Mucosa of descending colon (tissue), 3 donors: ENCODE data around the gene NUDT4. TPM values are rescaled to one million over a fixed set of nuclear protein-coding genes. Genes with fewer than 3 reads are reported as not detected.
A peak's percentile ranks its signal among the peaks of the same experiment; 100 is the strongest.
"Not testable (repeated sequence)": the region's sequence is repeated elsewhere in the genome, so short reads cannot be mapped to it uniquely, and the experiment has no call there.

ENCODE experiments used
- ATAC-seq: fragments of 200-7000 bp; cut with Tn5 transposase; one replicate; pipeline ENCODE4 v1.9.1; 2020; ENCODE audit warnings: mild to moderate bottlenecking, moderate library complexity
- DNase-seq, 3 donors: peaks; one replicate each; pipeline ENCODE4 v3.0.0-alpha.2; 2020
- H3K36me3 ChIP-seq: fragments of 200-600 bp; one replicate; pipeline ENCODE4 v1.8.0; 2021; ENCODE audit warnings: low read depth, mild to moderate bottlenecking
- H3K4me1 ChIP-seq: fragments of 200-600 bp; one replicate; pipeline ENCODE4 v1.8.0; 2021; ENCODE audit warnings: low read depth, mild to moderate bottlenecking
- H3K4me3 ChIP-seq: fragments of 200-600 bp; one replicate; pipeline ENCODE4 v1.8.0; 2021; ENCODE audit warnings: mild to moderate bottlenecking
- H3K9me3 ChIP-seq: fragments of 200-600 bp; one replicate; pipeline ENCODE4 v1.8.0; 2021; ENCODE audit warnings: mild to moderate bottlenecking
- CTCF ChIP-seq: fragments of 200-600 bp; IDR thresholded peaks from one replicate; pipeline ENCODE4 v1.8.0; 2022; ENCODE audit warnings: antibody characterized with exemption, mild to moderate bottlenecking
- intact Hi-C, 2 donors: fragments of 100-400 bp; cut with DNase I in 1 of 2; cut with micrococcal nuclease in 1 of 2; formaldehyde crosslinking; loops; one replicate each; pipeline versions ENCODE4 v1.11.0 to v1.11.1; 2022; cut with DNase I, micrococcal nuclease
- total RNA-seq, 3 donors: library from RNA; stranded (reverse); fragmentation: NEBNext Ultra II Directional in 2 of 3; extraction: Animal tissue kit (Norgen Biotek cat#: 25700) in 2 of 3; gene quantifications; one replicate each; pipeline versions ENCODE4 v1.2.1 to v1.2.4, GENCODE V29; 2021 to 2023
- donor health status: DM: no; HTN: no; CAD: no; lungs with moderate emphysema.
- donor health status: DM: no; HTN: no; CAD: no.
- donor health status: DM: no; HTN: yes; CAD: no.

Gene NUDT4
- total RNA-seq, 3 donors from 2014 or later = 76.9 to 136 (median 121) TPM

GRCh38 chr12:93369505-93369904 lies 8.2 kb upstream of the NUDT4 start:
- DNase-seq (no peak), ATAC-seq (no peak)
- TF ChIP-seq CTCF = no peak
- intact Hi-C loops = no loop called here
- H3K9me3 ChIP-seq = no peaks in the 10 kb centered on the region
- no peak overlapping the region for H3K4me3 ChIP-seq
- H3K36me3 ChIP-seq = no peaks in the 10 kb centered on the region
- peaks cover 10% of the 10 kb centered on the region for H3K4me1 ChIP-seq

GRCh38 chr12:93370947-93371346 lies 6.8 kb upstream of the NUDT4 start:
- Histone ChIP-seq H3K4me1 (peaks cover 12% of the 10 kb centered on the region), H3K9me3 (no peaks in the 10 kb centered on the region), H3K36me3 (no peaks in the 10 kb centered on the region), H3K4me3 (no peak overlapping the region)
- no peak for TF ChIP-seq CTCF
- intact Hi-C loops = no loop called here
- no peak for ATAC-seq
- no peak for DNase-seq

- TF ChIP-seq CTCF = no peak
- peak; percentile 17 for ATAC-seq
- H3K4me3 ChIP-seq = no peak overlapping the region
- DNase-seq = peak in 1 of 3 donors; percentile 56
- intact Hi-C loops = no loop called here
- H3K36me3 ChIP-seq = no peaks in the 10 kb centered on the region
- no peaks in the 10 kb centered on the region for H3K9me3 ChIP-seq
- H3K4me1 ChIP-seq = peaks cover 13% of the 10 kb centered on the region
Observed at GRCh38 chr12:93373961-93374656, 3.6 kb upstream of the NUDT4 start.

GRCh38 chr12:93375906-93376305 lies 1.8 kb upstream of the NUDT4 start:
- TF ChIP-seq CTCF = no peak
- H3K4me3 ChIP-seq = no peak overlapping the region
- H3K36me3 ChIP-seq = no peaks in the 10 kb centered on the region
- no peak for ATAC-seq
- no peaks in the 10 kb centered on the region for H3K9me3 ChIP-seq
- intact Hi-C loops = no loop called here
- peaks cover 17% of the 10 kb centered on the region for H3K4me1 ChIP-seq
- DNase-seq = no peak

- TF ChIP-seq CTCF = no peak
- Histone ChIP-seq H3K4me1 (peaks cover 23% of the 10 kb centered on the region), H3K9me3 (no peaks in the 10 kb centered on the region), H3K36me3 (no peaks in the 10 kb centered on the region), H3K4me3 (no peak overlapping the region)
- ATAC-seq (peak; percentile 8), DNase-seq (peak in 2 of 3 donors; percentile 51 to 65)
- intact Hi-C loops = no loop called here
Observed at GRCh38 chr12:93376436-93377251, 1.1 kb upstream of the NUDT4 start.

- H3K9me3 ChIP-seq, intact Hi-C loops, H3K36me3 ChIP-seq: not testable (repeated sequence)
- Histone ChIP-seq H3K4me1 (peaks cover 26% of the 10 kb centered on the region), H3K4me3 (peak overlapping the region; percentile 85)
- peak; percentile 22 for ATAC-seq
- DNase-seq = peak; percentile 60 to 68 (median 67)
Observed at GRCh38 chr12:93378196-93378997, 672 bp downstream of the NUDT4 start.
